ENCODE measurements around the gene MYO1E.

The MYO1E gene

GRCh38 chr15:59303136-59303535, 69.5 kb downstream of the MYO1E start:
- no peak for DNase-seq (ENCODE audit: low spot score)
- in situ Hi-C loops (cut with MboI; ENCODE audit: low pct_unique_long_range_greater_than_20kb, low sequenced_read_pairs, unreplicated experiment): no loop called here
- no peak for TF ChIP-seq CTCF (IDR thresholded peaks at IDR 0.05; ENCODE audit: extremely low read depth, insufficient read depth, missing control alignments)

DNA sequence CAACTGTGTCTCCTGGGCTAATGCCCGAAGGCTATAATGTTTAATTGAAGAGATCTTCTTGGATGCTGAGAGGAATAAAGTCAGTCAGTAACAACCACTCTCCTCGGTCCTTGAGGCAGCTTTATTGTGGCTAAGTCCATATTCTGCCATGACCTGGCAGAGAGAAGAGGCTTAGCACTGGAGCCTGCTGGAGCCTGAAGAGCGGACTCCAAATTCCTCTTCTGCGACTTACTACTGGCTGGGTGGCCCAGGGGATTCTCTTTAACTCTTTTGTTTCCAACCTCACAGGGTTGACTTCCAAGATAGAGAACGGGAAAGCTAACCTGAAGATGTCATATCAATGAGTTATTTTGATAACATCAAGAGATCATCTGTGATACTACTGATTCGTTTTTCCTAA, 71.1 kb downstream of the MYO1E start:
- TF ChIP-seq CTCF (IDR thresholded peaks at IDR 0.05; ENCODE audit: extremely low read depth, insufficient read depth, missing control alignments): no peak
- in situ Hi-C loops (cut with MboI; ENCODE audit: low pct_unique_long_range_greater_than_20kb, low sequenced_read_pairs, unreplicated experiment): no loop called here
- DNase-seq (ENCODE audit: low spot score): no peak

- TF ChIP-seq CTCF (IDR thresholded peaks at IDR 0.05; ENCODE audit: extremely low read depth, insufficient read depth, missing control alignments): no peak
- DNase-seq (ENCODE audit: low spot score): no peak
- in situ Hi-C loops (cut with MboI; ENCODE audit: low pct_unique_long_range_greater_than_20kb, low sequenced_read_pairs, unreplicated experiment): no loop called here
Measured at GRCh38 chr15:59300618-59301139, 72.0 kb downstream of the MYO1E start.

GRCh38 chr15:59299929-59300617, 72.6 kb downstream of the MYO1E start:
- DNase-seq (ENCODE audit: low spot score): peak; percentile 60
- in situ Hi-C loops (cut with MboI; ENCODE audit: low pct_unique_long_range_greater_than_20kb, low sequenced_read_pairs, unreplicated experiment): no loop called here
- no peak for TF ChIP-seq CTCF (IDR thresholded peaks at IDR 0.05; ENCODE audit: extremely low read depth, insufficient read depth, missing control alignments)

- in situ Hi-C loops (cut with MboI; ENCODE audit: low pct_unique_long_range_greater_than_20kb, low sequenced_read_pairs, unreplicated experiment): no loop called here
Measured at GRCh38 chr15:59298854-59299250, 73.8 kb downstream of the MYO1E start.

DNA sequence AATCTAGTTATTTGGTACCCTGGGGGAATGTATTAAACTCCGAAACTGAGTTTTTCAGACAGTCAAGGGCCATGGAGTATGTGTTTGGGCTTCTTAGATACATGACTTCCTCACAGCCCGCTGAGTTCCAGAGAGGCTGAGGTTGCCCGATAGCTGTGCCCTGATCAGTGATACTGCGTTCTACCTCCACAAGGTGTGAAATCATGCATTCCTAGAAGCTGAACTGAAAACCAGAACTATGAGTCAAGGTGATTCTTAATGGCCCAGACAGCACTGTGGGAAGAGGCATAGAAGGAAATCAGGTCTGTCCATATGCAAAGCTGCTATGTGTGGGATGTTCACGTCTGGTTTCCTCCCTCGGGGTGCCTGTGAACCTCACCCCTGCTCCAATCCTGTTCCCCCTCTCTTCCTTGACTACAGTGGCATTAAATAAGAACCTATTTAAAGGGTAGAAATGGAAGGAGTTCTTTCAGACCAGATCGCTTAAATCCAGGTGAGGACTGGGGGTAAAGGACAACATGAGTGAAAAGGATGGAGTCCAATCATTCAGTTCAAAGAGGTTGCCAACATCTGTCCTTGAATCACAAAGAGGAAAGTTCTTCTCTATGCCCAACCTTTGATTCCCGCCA, 74.3 kb downstream of the MYO1E start:
- in situ Hi-C loops (cut with MboI; ENCODE audit: low pct_unique_long_range_greater_than_20kb, low sequenced_read_pairs, unreplicated experiment): no loop called here
- DNase-seq (ENCODE audit: low spot score): peak; percentile 43
- TF ChIP-seq CTCF (IDR thresholded peaks at IDR 0.05; ENCODE audit: extremely low read depth, insufficient read depth, missing control alignments): no peak

More at GRCh38 chr15:59298854-59299250, 73.8 kb downstream of the MYO1E start:
- DNase-seq (ENCODE audit: low spot score): no peak
- TF ChIP-seq CTCF (IDR thresholded peaks at IDR 0.05; ENCODE audit: extremely low read depth, insufficient read depth, missing control alignments): no peak

Measured in GM13977 (cell line).